HG02938 (cell line): ENCODE measurements around the gene MYO5B.

Experiments
- ATAC-seq: cut with Tn5 transposase; IDR thresholded peaks from one replicate; pipeline ENCODE4 v1.9.1; 2021; ENCODE audit warnings: mild to moderate bottlenecking, moderate library complexity; ENCODE audit not compliant: unreplicated experiment

Gene MYO5B

DNA sequence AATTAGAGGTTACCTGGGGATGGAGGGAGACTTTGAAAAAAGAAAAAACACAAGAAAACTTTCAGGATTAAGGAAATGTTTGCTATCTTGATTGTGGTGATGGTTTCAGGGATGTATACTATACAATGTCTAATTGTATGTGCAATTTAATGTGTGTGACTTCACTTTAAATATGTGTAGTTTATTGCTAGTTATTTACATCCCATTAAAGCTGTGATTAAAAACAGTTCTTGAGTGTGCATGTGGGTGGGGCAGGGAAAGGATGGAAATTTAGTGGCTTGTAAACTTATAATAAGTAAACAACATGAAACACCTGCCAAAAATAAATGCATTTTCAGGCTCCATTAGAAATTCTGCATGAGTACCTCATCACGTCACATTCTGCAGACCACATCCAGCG, 167.0 kb downstream of the MYO5B start:
- no peak for ATAC-seq

DNA sequence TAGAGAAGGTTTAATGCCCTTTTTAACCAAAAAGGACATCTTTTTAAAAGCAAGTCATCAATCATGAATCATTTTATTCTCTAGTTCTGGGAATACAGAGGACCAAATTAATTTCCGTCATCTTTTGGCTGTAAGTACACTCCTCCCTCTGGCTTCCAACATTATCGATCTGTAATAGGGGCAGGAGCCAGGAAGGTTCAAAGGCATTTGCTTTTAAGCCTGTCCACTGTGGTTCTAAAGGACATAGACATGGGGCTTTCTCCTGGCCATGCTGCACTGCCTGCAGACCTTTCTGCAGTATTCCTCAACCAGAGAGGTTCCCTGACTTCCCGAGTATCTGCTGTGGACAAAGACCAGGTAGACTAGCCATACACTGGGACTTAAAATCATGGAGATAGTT, 170.5 kb downstream of the MYO5B start:
- ATAC-seq: no peak

DNA sequence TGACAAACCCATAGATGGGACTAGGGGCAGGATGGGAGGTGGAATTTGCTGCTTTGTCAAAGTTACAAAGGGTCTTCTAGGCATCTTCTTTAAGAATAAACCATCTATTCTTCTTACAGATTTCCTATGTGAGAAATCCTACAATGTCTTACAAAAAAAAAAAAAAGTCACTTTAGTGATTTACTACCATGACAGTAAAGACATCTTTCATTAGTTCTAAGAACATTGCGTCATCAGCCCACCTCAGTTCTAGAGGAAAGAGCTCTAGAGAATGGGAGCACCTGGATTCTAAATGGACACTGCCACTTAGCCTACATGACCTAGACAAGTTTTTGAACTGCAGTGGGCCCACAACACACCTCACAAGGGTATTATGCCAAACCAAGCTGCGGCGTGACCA, 172.0 kb downstream of the MYO5B start:
- no peak for ATAC-seq

DNA sequence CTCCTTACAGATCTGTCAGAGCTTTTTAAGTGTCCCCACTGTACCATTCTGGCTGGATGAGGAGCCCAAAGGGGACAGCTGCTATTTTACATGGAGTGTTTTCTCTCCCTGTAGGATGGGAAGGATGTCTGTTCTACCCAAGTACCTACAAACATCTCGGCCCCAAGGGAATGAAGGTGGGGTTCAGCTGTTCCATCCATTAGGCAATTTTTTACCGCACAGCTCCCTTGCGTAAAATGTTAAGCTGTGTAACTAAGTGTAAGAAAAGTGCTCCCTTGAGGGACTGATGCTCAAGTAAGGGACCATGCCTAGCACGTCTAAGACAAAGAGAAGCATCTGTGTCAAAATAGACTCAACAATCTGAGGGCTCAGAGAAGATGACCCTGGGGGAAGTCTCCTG, 180.3 kb downstream of the MYO5B start:
- no peak for ATAC-seq

DNA sequence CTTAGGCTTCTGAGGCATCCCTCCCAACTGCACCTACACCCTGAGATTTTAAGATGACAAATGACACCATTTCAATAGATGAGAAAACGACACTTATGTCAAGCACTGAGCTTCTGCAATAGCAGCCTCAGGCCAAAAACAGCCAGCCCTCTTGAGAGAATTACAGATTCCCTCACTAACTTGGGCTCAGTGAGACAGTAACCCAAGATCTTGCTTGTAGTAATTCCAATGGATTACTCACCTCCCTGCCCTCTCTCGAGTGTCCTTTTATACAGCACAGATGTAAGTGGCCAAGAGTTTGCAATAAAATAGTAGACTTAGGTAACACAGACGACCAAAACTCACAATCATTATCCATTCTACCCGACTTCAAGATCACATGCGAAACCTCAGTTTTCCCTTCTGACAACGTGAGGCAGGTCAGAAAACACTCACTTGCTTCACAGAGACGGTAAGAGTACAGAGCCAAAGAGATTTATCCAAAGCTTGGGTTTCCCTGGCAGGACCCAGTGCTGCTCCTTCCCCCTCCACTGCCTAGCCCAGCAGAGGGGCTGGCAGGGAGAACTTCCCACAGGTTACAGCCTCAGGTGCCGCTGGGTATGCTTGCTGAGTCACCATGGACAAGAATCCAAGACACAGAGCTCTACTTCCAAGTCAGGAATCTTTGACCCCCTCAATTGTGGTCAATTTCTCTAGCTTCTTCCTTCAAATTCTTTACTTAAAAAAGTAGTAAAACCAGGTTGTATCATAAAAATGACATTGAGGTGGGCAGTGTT, 181.4 kb downstream of the MYO5B start:
- ATAC-seq: no peak

DNA sequence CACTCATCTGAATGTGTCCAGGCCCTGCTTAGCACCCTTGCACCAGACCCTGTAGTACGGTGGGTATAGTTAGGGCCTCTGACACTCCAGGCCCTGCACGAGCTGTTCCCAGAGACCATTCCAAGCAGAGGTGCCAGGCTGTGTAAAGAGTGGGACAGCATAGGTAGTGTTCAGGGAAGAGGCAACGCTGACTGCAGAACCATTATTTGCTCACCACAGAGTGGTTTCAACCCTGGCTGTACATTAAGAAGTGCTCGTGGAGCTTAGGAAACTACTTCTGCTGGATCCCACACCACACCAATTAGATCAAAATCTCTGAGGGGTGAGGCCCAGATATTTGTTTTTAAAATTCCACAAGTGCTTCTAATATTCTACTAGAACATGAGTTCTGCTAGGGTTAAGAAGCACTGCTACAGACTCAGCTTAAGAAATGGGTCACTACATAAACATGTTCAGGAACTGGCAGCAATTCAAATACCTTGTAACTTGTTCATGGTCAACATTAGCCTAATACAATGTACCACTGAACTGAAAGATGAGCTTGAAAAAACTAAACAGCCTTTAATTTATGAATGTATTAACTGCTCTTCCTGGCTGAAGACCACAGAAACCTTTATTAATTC, 183.0 kb downstream of the MYO5B start:
- ATAC-seq: no peak

DNA sequence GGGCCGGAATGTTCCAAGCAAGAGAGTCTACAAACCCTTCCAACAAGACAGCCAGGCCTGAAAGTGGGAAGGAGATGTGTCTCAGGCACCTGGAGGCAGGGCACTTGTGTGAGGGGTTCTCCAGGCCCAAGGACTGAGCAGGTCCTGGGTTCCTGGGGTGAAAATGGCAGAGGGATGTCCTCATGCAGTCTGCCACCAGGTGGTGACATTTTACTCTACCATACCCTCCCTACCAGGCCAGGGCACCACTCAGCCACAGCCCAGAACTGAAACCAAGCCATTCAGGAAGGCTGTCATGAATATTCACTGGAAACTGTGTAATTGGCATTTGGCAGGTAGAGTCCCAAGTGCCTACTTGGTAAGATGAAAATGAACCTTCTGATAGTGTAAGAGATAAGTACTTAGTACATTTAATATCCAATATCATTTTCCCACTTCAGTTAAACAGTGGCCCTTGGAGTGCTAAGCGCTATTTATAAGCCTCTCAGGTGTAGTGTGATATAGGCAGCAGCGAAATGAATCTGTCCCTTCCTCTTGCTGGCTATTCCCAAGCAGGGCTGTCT, 185.1 kb downstream of the MYO5B start:
- no peak for ATAC-seq

DNA sequence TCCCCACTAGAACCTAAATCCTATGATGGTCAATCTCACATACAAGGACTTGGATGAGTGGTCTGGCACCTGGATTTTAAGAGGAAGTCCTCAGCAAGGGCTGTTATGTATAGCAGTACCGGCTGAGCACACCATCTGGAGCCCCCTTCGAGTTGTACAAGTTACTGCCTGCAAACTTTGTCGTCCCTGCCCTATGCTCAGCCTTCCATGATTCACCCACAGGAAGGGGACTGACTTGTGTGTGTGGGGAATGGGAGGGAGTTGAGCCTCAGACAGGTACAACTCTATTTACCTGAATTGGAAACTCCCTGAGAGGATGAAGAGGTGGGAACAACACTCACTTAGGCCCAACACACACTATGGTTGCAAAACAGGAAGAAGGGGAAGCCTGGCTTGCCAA, 186.6 kb downstream of the MYO5B start:
- ATAC-seq: no peak

DNA sequence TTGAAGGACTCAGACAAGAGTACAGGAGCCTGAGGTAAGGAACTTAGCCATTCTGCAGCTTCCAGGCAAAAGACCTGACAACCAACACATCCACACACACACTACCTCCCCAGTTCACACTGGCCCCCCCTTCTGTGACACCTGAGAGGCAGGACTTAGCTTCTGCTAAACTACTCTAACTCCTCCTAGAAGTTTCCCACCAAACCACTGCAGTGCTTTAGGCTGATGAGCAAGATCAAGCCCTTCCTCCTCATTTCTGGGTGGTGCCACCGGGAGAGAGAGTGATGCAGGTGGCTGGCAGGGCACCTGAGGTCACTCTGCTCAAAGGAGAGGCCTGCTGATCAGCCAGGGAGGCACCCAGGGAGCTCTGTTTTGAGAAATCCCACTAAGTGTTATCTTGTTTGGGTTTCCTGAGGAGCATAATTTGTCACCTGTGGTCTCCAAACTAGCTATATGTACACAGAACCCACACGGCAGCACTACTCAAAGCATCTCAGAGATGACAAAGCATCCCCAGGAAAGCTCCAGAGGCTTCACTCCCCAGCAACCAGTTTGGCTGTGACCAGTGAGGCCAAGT, 188.4 kb downstream of the MYO5B start:
- ATAC-seq: no peak

DNA sequence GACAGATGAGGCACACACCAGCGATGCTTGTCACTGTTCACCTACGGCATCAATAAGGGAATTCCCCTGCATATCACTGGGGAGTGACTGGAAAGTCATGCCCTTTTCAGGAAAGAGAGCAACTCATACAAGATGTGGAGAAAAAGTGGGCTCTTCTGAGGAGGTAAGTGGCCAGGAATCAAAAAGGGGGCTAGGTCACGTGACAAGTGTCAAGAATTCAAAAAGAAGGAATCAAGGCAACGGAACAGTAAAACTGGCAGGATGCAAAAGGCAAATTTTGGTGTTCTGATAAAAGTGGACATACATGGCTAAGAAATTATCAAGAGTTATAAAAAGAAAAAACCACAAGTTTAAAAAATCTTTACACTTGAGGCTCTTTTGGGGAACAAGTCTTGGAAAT, 190.9 kb downstream of the MYO5B start:
- no peak for ATAC-seq

DNA sequence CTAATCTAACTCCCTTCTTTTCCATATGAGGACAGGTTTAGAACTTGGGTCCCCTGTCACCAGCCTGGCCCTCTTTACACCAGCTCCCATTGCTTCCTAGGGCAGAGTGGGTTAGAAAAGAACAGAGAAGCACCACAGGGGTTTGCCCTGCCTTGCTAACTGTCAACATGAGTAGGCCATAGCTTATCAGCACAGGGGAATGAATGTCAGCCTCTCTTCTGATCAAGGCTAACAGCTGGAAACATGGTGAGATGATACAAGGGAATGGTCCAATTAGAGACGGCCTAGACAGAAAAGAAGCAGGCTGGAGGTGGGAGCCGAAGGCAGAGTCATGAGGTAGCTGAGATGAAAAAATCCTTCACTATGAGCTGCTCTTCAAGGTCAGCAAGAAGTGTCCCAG, 192.2 kb downstream of the MYO5B start:
- ATAC-seq: no peak

DNA sequence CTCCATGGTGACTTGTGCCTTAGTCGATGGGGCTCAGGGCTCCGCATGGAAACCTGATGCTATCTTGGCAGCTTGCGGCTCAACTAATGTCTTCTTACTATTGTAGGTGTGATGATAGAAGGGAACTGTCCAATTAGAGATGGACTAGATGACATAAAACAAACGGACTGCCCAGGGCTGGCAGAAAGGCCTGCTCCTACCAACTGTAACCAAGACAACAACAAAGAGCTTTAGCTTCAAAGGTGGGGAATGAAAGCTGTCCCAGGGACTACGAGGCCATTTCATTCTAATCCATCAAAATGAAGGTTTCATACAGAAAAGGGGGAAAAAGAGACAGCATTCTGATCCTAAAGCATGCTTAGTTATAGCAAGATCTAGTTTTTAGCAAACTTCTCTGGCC, 194.7 kb downstream of the MYO5B start:
- ATAC-seq: no peak

DNA sequence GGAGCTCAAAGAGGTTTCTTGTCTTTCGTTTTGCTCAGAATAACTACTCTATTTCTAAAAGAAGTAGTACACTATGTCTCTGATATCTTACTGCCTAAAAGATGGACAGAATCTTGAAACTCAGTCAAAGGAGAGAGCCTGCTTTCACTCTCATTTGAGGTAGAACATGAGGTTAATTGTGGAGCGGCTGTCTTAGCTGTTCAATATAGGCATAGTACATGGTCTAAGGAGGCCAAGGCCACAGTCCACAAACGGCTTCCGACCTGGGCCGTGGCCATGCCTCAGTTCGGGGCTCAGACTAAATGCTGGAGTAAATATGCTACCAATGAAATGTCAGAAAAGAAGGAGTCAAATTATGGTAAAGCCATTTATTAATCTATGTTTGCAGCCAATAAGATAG, 195.8 kb downstream of the MYO5B start:
- ATAC-seq: no peak

DNA sequence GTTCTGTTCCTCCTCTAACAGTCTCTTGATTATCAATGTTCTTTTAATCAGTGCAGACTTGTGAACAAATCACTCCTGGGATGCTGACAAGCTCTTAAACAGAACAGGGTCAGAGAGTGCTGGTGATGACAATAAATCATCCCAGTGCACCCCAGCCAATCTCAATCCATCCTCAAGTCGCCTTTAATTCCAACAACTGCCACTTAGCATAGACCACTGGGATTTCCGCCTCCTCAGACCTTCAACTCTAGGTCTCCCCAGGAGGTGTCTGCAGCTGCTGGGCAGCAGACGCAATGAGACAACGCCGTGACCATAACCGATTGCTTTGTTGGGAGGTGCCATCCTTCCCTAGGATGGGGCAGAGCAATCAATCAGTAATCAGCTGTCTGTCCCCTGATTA, 197.4 kb downstream of the MYO5B start:
- ATAC-seq: no peak

DNA sequence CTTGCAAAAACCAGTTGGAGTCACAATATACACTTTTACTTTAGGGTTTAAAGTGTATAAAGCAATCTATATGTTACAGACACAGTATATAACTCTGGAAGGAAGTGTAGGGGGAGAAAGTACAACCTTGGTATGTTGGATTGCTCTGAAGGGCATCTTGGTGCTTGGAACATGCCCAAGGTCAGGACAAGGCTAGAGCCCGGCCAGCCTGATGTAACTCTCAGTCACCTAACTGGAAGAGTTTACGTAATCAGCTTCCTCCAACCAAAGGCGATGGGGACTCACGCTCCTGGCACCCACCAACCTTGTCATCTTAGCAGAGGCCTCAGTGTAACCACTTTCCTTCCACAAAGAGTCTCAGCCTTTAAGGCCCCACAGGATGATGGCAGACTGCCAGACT, 200.5 kb downstream of the MYO5B start:
- no peak for ATAC-seq

DNA sequence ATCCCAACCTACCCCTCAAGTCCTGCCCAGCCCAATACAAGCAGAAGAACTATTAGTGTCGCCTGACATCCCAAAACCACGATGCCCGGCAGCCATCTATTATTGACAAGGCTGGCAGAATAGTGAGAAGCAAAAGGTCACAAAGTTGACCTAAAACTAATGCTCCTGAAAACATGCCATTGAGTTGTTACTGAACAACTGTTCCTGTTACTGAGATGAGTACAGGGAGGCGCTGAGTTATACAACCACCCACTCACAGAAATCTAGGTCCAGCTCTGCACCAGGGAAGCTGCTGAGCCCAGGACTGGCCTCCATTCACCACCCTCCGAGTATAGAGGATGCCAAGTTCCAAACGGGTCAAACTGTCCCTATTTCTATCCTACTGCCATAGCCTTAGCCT, 201.6 kb downstream of the MYO5B start:
- ATAC-seq: no peak

DNA sequence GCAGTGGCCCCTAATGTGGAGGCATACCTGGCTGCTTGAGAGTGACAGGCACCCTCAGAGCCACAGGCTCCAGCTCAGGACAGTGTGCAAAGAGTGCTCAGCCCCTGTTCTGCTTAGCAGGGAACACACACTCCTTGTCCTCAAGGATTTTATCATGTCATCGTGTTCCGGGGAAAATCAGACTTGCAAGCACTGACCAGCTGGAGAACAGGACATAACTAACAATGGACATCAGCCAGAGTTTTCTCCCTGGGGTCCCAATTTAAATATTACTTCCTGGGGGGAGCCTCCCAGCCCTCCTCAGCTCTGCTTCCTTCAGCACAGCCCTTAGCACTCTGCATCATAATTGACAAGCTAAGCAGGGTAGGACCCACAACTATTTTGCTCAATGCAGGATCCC, 206.2 kb downstream of the MYO5B start:
- no peak for ATAC-seq

DNA sequence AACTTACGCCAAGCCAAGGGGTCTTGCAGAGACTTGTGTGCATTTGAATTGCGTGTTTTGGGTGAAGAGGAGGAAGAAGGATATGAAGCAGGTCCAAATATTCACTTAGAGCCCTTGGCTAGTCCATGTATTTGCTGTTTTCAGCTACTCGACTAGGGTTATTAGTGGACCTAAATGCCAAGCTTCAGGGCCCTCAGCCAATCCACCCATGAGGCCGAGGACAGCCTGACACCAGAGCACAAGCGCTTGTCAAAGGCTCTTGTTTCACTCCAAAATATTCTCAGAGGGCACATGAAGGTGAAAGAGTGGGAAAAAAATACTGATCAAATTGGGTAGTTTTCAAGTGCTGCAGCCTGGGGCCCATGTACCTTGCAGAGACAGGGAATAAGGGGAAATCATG, 206.8 kb downstream of the MYO5B start:
- ATAC-seq: no peak

DNA sequence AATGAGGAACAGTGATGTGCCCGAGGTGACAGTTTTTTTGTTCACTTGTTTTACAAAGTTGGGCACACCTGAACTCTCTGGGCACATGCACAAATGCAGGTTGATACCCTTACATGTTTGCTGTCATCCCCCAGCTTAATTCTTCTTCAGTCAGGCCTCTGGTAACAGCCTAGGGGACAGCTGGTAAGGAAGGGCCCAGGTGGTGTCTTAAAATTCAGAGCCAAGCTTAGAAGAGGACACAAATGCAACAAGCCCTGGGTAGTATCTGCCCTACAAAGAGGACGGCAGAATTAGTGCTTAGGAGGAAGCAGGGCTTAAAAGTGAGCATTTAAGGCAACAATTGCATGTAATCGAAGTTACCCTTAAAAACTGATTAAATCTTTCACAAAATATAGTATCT, 209.7 kb downstream of the MYO5B start:
- no peak for ATAC-seq

DNA sequence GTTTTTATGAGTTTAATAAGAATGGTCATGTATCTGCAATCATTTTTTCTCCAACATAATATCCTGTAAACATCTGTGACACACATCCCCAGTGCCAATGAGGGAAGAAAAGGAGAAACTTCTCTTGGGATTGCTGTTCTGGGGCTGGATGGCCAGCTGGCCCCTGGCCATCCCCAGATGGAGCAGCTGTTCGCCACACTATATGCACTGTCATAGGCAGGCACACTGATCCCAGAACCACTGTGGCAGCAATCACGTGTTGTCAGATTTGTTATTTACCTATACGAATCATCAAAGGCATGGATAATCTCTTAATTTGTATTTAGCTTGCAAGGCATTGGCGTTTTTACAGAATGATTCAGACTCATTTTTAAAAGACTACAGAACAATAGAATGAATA, 214.1 kb downstream of the MYO5B start:
- no peak for ATAC-seq

DNA sequence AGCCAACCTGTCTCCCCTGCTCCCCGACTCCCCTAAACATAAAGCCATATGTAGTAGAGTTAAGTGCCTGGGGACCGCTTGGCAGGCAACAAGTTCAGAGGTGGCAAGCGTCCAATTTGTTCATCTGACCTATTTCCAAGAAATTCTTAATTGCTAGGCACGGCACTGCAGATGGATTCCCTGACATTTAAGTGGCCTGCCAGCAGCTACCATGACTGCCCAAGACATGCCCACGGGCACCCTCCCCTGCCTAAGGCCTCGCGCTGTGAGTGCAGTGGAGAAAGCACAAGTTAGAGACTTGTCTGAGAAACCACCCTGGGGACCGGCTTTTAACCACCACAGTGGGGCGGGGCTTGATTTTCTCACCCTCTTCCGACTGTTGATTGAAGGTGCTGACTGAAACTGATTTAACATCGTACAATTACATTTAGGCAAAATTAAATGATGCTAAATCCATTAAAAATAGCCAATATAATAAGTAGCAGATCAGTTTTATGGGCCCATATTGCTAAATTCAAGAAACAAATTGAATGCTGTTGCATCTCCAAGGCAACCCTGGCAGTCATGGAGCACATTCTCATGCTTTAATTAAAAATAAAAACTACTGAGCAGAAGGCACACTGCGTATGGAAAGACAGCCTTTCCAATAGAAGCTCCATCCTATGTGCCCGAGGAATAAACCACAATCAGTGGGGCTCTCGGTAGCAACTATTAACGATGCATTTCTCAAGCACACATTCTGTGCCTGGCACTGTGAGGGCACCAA, 218.0 kb downstream of the MYO5B start:
- no peak for ATAC-seq
